Large intestine (tissue), 3 donors: ENCODE results near the gene SIGLEC6. TPM values are rescaled to one million over a fixed set of nuclear protein-coding genes. Genes with fewer than 3 reads are reported as not detected.
A peak's percentile ranks its signal among the peaks of the same experiment; 100 is the strongest.
"Not testable (repeated sequence)": the region's sequence is repeated elsewhere in the genome, so short reads cannot be mapped to it uniquely, and the experiment has no call there.

ENCODE experiments used
- DNase-seq, 2 donors: peaks; one replicate each; pipeline versions ENCODE4 v3.0.0 to v3.0.0-alpha.2; 2013
- H3K27ac ChIP-seq: one replicate; pipeline ENCODE4 v1.5.1; 2013; ENCODE audit warnings: low read length
- H3K27me3 ChIP-seq: 2 replicates; pipeline ENCODE4 v1.6.1; 2013; ENCODE audit warnings: low read length; ENCODE audit not compliant: control insufficient read depth, insufficient read depth
- H3K36me3 ChIP-seq: 2 replicates; pipeline ENCODE4 v1.6.1; 2013; ENCODE audit warnings: low read length; ENCODE audit not compliant: control insufficient read depth, insufficient read depth
- H3K4me1 ChIP-seq: one replicate; pipeline ENCODE4 v1.6.1; 2013; ENCODE audit warnings: low read length; ENCODE audit not compliant: control insufficient read depth, insufficient read depth
- H3K4me3 ChIP-seq: one replicate; pipeline ENCODE4 v1.5.1; 2013; ENCODE audit warnings: low read length
- H3K9me3 ChIP-seq: one replicate; pipeline ENCODE4 v1.6.1; 2013; ENCODE audit warnings: mild to moderate bottlenecking, low read depth, low read length, moderate library complexity; ENCODE audit not compliant: control insufficient read depth
- WGBS: methylation state at CpG from one replicate; pipeline ENCODE4 v1.1.5; 2013; ENCODE audit warnings: low lambda C conversion rate; ENCODE audit not compliant: insufficient coverage; 5-methylcytosine and 5-hydroxymethylcytosine counted together
- polyA plus RNA-seq: library from polyadenylated mRNA; unstranded; fragments of 120-200 nt; gene quantifications from one replicate; pipeline ENCODE4 v1.2.1, GENCODE V29; 2013

Gene SIGLEC6
- polyA plus RNA-seq, 1 donor: 0.09 TPM

DNA sequence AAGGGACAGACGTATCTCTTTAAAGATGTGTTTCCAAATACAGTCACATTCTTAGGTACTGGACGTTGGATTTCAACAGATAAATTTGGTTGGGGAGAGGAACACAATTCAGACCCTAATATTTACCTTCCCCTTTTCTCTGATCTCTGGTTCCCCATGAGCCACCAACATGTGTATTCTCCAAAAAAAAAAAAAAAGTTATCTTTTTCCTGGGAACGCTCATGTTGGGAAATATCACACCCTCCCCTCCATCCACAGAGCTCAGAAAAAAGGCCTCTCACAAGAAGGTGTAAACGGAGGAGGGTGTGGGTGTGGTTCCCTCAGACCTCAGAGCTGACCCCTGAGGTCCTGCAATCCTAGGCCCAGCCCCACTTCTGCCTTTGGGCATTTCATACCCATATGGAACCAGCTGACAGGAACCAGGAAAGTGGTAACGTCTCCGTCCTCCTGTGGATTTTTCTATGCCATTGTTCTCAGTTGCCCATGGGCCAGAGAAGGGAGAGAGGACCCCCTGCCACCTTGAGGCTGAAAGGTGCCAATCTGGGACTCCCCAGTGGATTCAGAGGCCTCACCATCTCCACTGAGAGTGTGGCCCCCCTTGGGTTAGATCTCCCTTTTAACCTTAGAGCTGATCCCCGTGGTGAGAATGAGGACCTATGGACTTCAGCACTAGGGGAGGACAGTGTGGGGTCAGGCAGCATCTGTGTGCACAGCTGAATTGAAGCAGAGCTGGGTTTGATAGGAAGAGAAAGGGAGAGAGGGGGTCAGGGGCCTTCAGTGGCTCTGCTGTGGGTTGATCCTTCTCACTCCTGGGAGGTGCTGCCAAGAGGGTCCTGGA, 21.4 kb downstream of the SIGLEC6 start:
- Histone ChIP-seq H3K9me3 (no peaks in the 10 kb centered on the region), H3K4me3 (no peak overlapping the region), H3K27me3 (peaks cover 6% of the 10 kb centered on the region), H3K36me3 (no peaks in the 10 kb centered on the region), H3K4me1 (peaks cover 11% of the 10 kb centered on the region), H3K27ac (no peak overlapping the region)
- no CpG with 5 or more reads among the region's 7 CpGs for WGBS
- DNase-seq: peak in 1 of 2 donors; percentile 14

DNA sequence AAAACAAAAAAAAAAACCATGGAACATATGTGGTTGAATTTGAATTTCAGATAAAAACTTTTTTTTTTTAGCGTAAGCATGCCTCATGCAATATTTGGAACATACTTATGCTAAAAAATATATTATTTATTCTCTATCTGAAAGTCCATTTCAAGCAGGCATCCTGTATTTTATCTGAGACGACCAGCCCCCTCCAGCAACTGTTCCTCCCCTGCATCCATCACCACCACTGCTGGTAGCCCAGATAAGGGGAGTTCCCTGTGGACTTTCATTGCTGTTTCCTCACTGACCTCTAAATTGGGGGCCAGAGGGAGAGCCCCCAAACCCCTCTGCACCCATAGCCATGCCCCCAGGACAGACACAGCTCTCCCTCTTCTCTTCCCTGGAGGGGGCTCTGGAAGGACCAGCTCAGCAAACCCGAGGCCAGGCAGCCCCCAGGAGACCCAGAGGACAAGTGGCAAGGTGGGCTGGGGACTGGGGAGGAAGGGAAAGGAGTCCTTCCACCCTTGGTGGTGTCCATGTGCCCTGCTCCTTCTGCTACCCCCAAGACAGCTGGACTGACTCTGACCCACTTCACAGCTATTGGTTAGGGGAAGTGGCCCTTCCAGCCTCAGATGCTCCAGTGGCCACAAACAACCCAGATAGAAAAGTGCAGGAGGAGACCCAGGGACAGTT, 23.3 kb downstream of the SIGLEC6 start:
- H3K36me3 ChIP-seq: no peaks in the 10 kb centered on the region
- H3K27ac ChIP-seq: no peak overlapping the region
- WGBS: 100% methylated on average over 1 of the region's 3 CpGs
- no peak overlapping the region for H3K4me3 ChIP-seq
- H3K9me3 ChIP-seq: no peaks in the 10 kb centered on the region
- peaks cover 6% of the 10 kb centered on the region for H3K27me3 ChIP-seq
- no peak for DNase-seq
- H3K4me1 ChIP-seq: peaks cover 11% of the 10 kb centered on the region

DNA sequence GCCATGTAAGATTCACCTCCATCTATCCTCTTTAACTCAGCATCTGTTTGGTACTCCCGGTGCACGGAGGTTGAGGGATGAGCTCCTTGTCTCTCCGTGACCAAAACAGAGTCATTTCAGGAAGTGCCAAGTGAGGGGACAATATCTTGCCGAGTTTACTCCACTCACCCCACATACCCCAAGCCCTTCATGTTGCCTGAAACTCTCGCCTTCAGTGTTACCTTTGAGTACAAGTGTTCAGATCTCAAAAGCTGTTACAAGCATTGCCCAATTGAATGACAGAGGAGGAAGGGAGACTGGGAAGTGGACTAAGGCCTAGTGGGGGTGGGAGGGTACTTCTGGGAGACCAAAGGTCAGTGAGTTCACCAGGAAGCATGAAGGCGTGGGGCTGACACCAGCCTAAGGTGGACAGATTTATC, 23.8 kb downstream of the SIGLEC6 start:
- H3K9me3 ChIP-seq: no peaks in the 10 kb centered on the region
- no peaks in the 10 kb centered on the region for H3K36me3 ChIP-seq
- H3K27me3 ChIP-seq: peaks cover 3% of the 10 kb centered on the region
- H3K27ac ChIP-seq: peak overlapping the region; percentile 61
- H3K4me3 ChIP-seq: no peak overlapping the region
- DNase-seq: peak; percentile 64 to 79
- H3K4me1 ChIP-seq: peaks cover 11% of the 10 kb centered on the region
- WGBS: 14% methylated on average over 2 of the region's 6 CpGs

- Histone ChIP-seq H3K9me3 (no peaks in the 10 kb centered on the region), H3K36me3 (no peaks in the 10 kb centered on the region), H3K27ac (peak overlapping the region; percentile 61), H3K27me3 (peaks cover 3% of the 10 kb centered on the region), H3K4me3 (no peak overlapping the region), H3K4me1 (peaks cover 11% of the 10 kb centered on the region)
- no peak for DNase-seq
- no CpG with 5 or more reads among the region's 3 CpGs for WGBS
These were observed 24.3 kb downstream of the SIGLEC6 start for GRCh38 chr19:51507192-51507591.

DNA sequence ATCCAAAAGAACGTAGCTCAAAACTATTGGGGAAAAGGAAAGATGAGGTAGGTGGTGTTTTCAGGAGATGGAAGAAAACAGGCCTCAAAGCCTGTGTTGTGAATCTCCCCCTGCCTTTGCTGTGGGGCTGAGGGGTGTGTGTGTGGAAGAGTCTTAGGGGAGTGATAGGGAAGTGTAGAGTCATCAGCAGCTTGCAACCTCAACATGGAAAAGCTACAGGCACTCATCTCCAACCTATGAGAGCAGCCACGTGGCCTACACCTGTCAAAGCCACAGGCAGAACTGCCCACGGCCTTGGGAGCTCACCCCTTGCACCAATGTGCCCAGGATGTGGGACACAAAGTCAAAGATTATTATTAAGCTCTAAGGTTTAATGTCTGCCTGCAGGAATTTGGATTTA, 25.6 kb downstream of the SIGLEC6 start:
- H3K4me1 ChIP-seq: peaks cover 11% of the 10 kb centered on the region
- no peaks in the 10 kb centered on the region for H3K27me3 ChIP-seq
- DNase-seq: no peak
- no peak overlapping the region for H3K4me3 ChIP-seq
- no CpG with 5 or more reads among the region's 3 CpGs for WGBS
- no peaks in the 10 kb centered on the region for H3K36me3 ChIP-seq
- H3K27ac ChIP-seq: no peak overlapping the region
- no peaks in the 10 kb centered on the region for H3K9me3 ChIP-seq

DNA sequence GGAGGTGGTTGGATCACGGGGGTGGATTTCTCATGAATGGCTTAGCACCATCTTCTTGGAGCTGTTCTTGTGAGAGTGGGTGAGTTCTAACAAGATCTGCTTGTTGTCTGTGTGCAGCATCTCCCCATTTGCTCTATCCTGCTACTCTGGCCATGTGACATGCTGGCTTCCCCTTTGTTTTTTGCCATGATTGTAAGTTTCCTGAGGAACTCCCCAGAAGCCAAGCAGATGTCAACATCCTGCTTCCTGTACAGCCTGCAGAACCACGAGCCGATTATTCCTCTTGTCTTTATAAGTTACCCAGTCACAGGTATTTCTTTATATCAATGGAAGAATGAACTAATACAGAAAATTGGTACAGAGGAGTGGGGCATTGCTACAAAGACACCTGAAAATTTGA, 27.6 kb downstream of the SIGLEC6 start:
- Histone ChIP-seq H3K27ac (no peak overlapping the region), H3K4me3 (no peak overlapping the region), H3K9me3 (no peaks in the 10 kb centered on the region), H3K4me1 (peaks cover 11% of the 10 kb centered on the region), H3K36me3 (no peaks in the 10 kb centered on the region), H3K27me3 (no peaks in the 10 kb centered on the region)
- 50% methylated on average over 2 of the region's 3 CpGs for WGBS
- no peak for DNase-seq

GRCh38 chr19:51503286-51503817, 28.1 kb downstream of the SIGLEC6 start:
- Histone ChIP-seq H3K4me3 (no peak overlapping the region), H3K27me3 (no peaks in the 10 kb centered on the region), H3K9me3 (no peaks in the 10 kb centered on the region), H3K4me1 (peaks cover 11% of the 10 kb centered on the region), H3K27ac (no peak overlapping the region), H3K36me3 (no peaks in the 10 kb centered on the region)
- no peak for DNase-seq
- 80% methylated on average over 1 of the region's 5 CpGs for WGBS

GRCh38 chr19:51501594-51502263, 29.7 kb downstream of the SIGLEC6 start, which contains the start of gene SIGLEC12:
Gene SIGLEC12, minus strand, starts transcription at chr19:51501800. Its CDS starts 67 bp downstream, at chr19:51501733.
- WGBS: no CpG with 5 or more reads among the region's 12 CpGs
- Histone ChIP-seq H3K9me3 (no peaks in the 10 kb centered on the region), H3K4me3 (no peak within 1 kb of the TSS), H3K36me3 (no peaks in the 10 kb centered on the region), H3K4me1 (no peaks in the 10 kb centered on the region), H3K27ac (no peak within 1 kb of the TSS), H3K27me3 (no peaks in the 10 kb centered on the region)
- DNase-seq: no peak

GRCh38 chr19:51500931-51501330, 30.5 kb downstream of the SIGLEC6 start:
- H3K9me3 ChIP-seq, H3K4me1 ChIP-seq, H3K4me3 ChIP-seq, H3K27me3 ChIP-seq, H3K36me3 ChIP-seq, DNase-seq, H3K27ac ChIP-seq: not testable (repeated sequence)
- no CpG with 5 or more reads among the region's 8 CpGs for WGBS

DNA sequence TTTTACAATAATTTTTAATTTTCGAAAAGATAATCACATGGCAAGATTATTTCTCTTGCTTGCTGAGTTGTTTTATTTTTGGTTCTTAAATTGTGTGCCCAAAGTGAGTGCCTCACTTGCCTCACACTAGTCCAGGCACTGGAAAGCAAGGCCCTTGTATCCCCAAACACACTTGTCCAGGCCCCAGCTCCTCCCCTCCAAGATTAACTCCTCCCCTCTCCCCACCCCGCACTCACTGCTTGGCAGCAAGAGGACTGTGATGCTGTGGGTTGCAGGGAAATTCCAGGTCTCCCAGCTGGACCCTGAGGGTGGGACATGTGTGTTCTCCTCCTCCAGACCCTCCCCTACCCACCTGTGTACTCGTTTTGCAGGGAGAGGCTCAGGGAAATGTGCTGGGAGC, 33.8 kb downstream of the SIGLEC6 start:
- WGBS: 75% methylated on average over 1 of the region's 3 CpGs
- Histone ChIP-seq H3K27me3 (no peaks in the 10 kb centered on the region), H3K9me3 (no peaks in the 10 kb centered on the region), H3K27ac (no peak overlapping the region), H3K4me3 (no peak overlapping the region), H3K36me3 (no peaks in the 10 kb centered on the region), H3K4me1 (no peaks in the 10 kb centered on the region)
- no peak for DNase-seq
